Prostate gland (tissue), 2 donors: ENCODE results near the gene MT1E. TPM values are rescaled to one million over a fixed set of nuclear protein-coding genes. Genes with fewer than 3 reads are reported as not detected.
A peak's percentile ranks its signal among the peaks of the same experiment; 100 is the strongest.

Source experiments
- DNase-seq: peaks from one replicate; pipeline ENCODE4 v3.0.0-alpha.2; 2019; ENCODE audit warnings: low spot score
- H3K27ac ChIP-seq, 2 donors: fragments of 200-600 bp; sonication (generic); 2 replicates each; pipeline ENCODE4 v1.5.1; 2017 to 2019
- H3K27me3 ChIP-seq: fragments of 200-600 bp; sonication (generic); replicated peaks from 2 replicates; pipeline ENCODE4 v1.5.1; 2019; ENCODE audit not compliant: insufficient read depth
- H3K36me3 ChIP-seq, 2 donors: fragments of 200-600 bp; sonication (generic); 1 replicate in 1 of 2; 2 replicates in 1 of 2; pipeline versions ENCODE4 v1.5.1 to v1.8.1; 2017 to 2019
- H3K4me1 ChIP-seq: fragments of 200-600 bp; sonication (generic); replicated peaks from 2 replicates; pipeline ENCODE4 v1.5.1; 2019
- H3K4me3 ChIP-seq, 2 donors: fragments of 200-600 bp; sonication (generic); 2 replicates each; pipeline ENCODE4 v1.5.1; 2017 to 2019
- H3K9me3 ChIP-seq: fragments of 200-600 bp; sonication (generic); 2 replicates; pipeline ENCODE4 v1.5.1; 2017
- CTCF ChIP-seq, 4 experiments: fragments of 200-600 bp in 2 of 4; fragments of 450-650 bp in 2 of 4; sonication (generic) in 2 of 4; IDR thresholded peaks; 1 replicate in 3 of 4; 2 replicates in 1 of 4; pipeline ENCODE4 v1.5.1; 2016 to 2019; ENCODE audit warnings: antibody characterized with exemption in 4 of 4, mild to moderate bottlenecking in 2 of 4, moderate library complexity in 2 of 4
- POLR2A ChIP-seq: fragments of 450-650 bp; IDR thresholded peaks from one replicate; pipeline ENCODE4 v1.6.1; 2016; ENCODE audit warnings: antibody characterized with exemption, mild to moderate bottlenecking
- POLR2AphosphoS5 ChIP-seq: sonication (generic); formaldehyde crosslinking; IDR thresholded peaks from one replicate; pipeline ENCODE4 v1.6.1; 2017; ENCODE audit warnings: antibody characterized with exemption
- WGBS: methylation state at CpG from one replicate; pipeline ENCODE4 v1.1.5; 2018; 5-methylcytosine and 5-hydroxymethylcytosine counted together
- intact Hi-C: fragments of 100-400 bp; cut with DNase I; formaldehyde crosslinking; loops from one replicate; pipeline ENCODE4 v1.14.2; 2022
- total RNA-seq, 2 donors: library from RNA; depleted of rRNA; stranded (reverse); fragments of >200 nt; gene quantifications; one replicate each; pipeline ENCODE4 v1.1.0, GENCODE V29; 2016

The MT1E gene
- total RNA-seq, 2 donors from 2014 or later, result 110 to 339 TPM

- 38% methylated on average over 14 of the region's 14 CpGs for WGBS
- Histone ChIP-seq H3K36me3 (no peaks in the 10 kb centered on the region), H3K4me1 (no peaks in the 10 kb centered on the region), H3K9me3 (no peaks in the 10 kb centered on the region), H3K4me3 (peak overlapping the region; percentile 43 to 48), H3K27ac (peak overlapping the region; percentile 61 to 67), H3K27me3 (peaks cover 4% of the 10 kb centered on the region)
- TF ChIP-seq POLR2A, result no peak
- TF ChIP-seq POLR2AphosphoS5, result no peak
- TF ChIP-seq CTCF (IDR thresholded peaks at IDR 0.05), result no peak
- intact Hi-C loops, result no loop called here
- no peak for DNase-seq
These were observed 6.2 kb downstream of the MT1E start for GRCh38 chr16:56631832-56632155.

- intact Hi-C loops, result no loop called here
These were observed 6.7 kb downstream of the MT1E start, which contains the start of gene MT1M for GRCh38 chr16:56632156-56632847. TSS of gene MT1M (plus strand) at chr16:56632659. CDS start at chr16:56632732, 73 bp downstream.

GRCh38 chr16:56632848-56633365 lies 7.3 kb downstream of the MT1E start:
- H3K36me3 ChIP-seq, result no peaks in the 10 kb centered on the region
- 67% methylated on average over 6 of the region's 6 CpGs for WGBS
- peak overlapping the region; percentile 43 to 48 for H3K4me3 ChIP-seq
- TF ChIP-seq POLR2A, result no peak
- no peak for TF ChIP-seq CTCF (IDR thresholded peaks at IDR 0.05)
- TF ChIP-seq POLR2AphosphoS5, result no peak
- intact Hi-C loops, result no loop called here
- peak overlapping the region; percentile 61 to 67 for H3K27ac ChIP-seq
- no peaks in the 10 kb centered on the region for H3K9me3 ChIP-seq
- DNase-seq, result no peak
- H3K27me3 ChIP-seq, result peaks cover 4% of the 10 kb centered on the region
- no peaks in the 10 kb centered on the region for H3K4me1 ChIP-seq

More at GRCh38 chr16:56632156-56632847, 6.7 kb downstream of the MT1E start, which contains the start of gene MT1M:
- Histone ChIP-seq H3K36me3 (no peaks in the 10 kb centered on the region), H3K4me3 (peak within 1 kb of the TSS; percentile 43 to 48), H3K27ac (peak within 1 kb of the TSS; percentile 61 to 67), H3K4me1 (no peaks in the 10 kb centered on the region), H3K9me3 (no peaks in the 10 kb centered on the region), H3K27me3 (peaks cover 4% of the 10 kb centered on the region)
- TF ChIP-seq CTCF (IDR thresholded peaks at IDR 0.05) (no peak), POLR2A (peak; percentile 15)
- WGBS, result 2% methylated on average over 61 of the region's 61 CpGs
- peak; percentile 39 for DNase-seq

- no peaks in the 10 kb centered on the region for H3K9me3 ChIP-seq
- intact Hi-C loops, result no loop called here
- H3K36me3 ChIP-seq, result no peaks in the 10 kb centered on the region
- no peak overlapping the region for H3K4me3 ChIP-seq
- H3K27ac ChIP-seq, result no peak overlapping the region
- TF ChIP-seq CTCF (IDR thresholded peaks at IDR 0.05) (no peak), POLR2AphosphoS5 (no peak), POLR2A (no peak)
- peaks cover 4% of the 10 kb centered on the region for H3K27me3 ChIP-seq
- 67% methylated on average over 7 of the region's 7 CpGs for WGBS
- no peak for DNase-seq
- no peaks in the 10 kb centered on the region for H3K4me1 ChIP-seq
These were observed 8.0 kb downstream of the MT1E start for GRCh38 chr16:56633535-56633934.
